ENCODE data around the gene PRPH2.
A peak's percentile ranks its signal among the peaks of the same experiment; 100 is the strongest.
"Not testable (repeated sequence)": the region's sequence is repeated elsewhere in the genome, so short reads cannot be mapped to it uniquely, and the experiment has no call there.

PRPH2 gene

DNA sequence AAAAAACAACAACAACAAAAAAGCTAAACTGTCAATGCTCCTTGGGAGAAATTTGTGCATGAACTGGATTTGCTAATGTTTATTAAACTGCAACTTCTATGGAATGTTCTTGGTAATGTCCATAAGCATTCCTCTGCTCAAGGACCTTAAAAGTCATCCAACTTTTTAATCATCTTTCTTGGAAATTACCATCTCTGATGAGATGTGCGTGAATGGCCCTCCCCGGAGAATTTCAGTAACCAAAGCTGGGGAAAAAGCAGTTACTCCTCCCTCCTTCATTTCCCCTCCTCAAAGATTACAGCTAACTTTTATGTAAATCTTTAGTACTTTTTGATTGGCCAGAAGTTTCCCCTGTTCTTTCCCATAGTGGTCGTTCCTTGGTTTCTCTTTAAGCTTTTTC, 18.3 kb upstream of the PRPH2 start:
- DNase-seq: no peak

DNA sequence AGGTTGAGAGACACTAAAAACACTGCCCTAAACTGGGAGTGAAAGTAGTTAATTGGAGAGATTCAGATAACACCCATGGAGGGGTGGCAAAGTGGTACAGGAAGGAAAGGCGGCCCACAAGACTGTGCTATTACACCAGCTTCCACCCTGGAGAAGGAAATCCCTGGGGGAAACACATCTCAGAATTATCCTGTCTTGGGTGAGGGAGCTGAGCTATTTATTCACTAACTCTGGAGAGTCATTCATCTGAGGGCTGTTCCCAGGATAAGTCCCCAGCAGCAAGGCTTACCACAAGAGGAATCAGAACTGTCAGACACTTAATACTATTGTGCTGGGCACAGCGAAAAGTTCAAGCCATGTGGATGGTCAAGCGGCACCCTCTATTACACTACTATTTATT, 13.6 kb upstream of the PRPH2 start:
- no peak for DNase-seq

DNA sequence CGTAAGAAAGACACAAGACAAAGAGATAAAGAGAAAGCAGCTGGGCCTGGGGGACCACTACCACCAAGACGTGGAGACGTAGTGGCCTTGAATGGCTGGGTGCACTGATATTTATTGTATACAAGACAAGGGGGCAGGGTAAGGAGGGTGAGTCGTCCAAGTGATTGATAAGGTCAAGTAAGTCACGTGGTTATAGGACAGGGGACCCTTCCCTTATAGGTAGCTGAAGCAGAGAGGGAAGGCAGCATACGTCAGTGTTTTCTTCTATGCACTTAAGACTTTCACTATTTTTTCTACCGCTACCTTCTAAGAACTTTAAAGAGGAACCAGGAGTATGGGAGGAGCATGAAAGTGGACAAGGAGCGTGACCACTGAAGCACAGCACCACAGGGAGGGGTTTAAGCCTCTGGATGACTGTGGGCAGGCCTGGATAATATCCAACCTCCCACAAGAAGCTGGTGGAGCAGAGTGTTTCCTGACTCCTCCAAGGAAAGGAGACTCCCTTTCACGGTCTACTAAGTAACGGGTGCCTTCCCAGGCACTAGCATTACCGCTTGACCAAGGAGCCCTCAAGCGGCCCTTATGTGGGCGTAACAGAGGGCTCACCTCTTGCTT, 11.6 kb upstream of the PRPH2 start:
- not testable (repeated sequence) for DNase-seq

DNA sequence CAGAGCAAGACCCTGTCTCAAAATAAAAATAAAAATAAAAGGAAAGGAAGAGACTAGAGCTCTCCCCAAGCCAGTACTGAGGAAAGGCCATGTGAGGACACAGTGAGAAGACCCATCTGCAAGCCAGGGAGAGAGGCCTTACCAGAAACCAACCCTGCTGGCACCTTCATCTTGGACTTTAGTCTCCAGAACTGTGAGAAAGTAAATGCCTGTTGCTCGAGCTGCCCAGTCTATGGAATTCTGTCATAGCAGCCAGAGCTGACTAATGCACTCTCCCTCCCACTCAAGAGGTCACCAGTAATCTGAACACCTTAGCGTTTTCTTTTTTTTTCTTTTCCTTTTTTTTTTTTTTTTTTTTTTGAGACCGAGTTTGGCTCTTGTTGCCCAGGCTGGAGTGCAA, 7.3 kb upstream of the PRPH2 start:
- DNase-seq: no peak

DNA sequence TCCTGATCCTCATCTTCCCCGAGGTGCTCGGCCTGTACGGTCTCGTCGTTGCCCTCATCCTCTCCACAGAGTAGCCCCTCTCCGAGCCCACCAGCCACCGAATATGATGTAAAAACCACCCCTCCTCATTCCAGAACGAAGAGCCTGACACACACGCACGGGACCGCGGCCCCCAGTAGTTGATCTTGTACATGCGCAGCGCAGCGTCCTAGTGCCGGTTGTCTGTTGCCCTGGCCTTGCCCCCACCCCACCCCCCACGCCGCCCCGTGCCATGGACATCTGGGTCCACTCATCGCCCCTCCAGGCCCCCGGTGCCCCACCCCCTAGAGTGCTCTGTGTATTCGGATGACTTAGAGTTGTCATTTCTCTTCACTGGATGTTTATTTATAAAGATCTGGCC, 5.2 kb upstream of the PRPH2 start:
- DNase-seq: no peak

DNA sequence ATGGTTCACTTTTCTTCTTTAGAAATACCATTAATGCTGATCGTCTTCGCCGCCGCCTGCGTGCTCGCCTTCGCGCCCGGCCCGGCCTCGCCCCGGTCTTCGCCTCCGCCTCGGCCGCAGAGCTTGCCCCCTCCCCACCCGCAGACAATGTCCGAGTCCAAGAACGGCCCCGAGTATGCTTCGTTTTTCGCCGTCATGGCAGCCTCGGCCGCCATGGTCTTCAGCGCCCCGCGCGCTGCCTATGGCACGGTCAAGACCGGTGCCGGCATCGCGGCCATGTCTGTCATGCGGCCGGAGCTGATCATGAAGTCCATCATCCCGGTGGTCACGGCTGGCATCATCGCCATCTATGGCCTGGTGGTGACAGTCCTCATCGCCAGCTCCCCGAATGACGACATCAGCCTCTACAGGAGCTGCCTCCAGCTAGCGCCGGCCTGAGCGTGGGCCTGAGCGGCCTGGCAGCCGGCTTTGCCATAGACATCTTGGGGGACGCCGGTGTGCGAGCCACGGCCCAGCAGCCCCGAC, 4.8 kb upstream of the PRPH2 start:
- peak in 1 of 2 donors; percentile 13 for DNase-seq

DNA sequence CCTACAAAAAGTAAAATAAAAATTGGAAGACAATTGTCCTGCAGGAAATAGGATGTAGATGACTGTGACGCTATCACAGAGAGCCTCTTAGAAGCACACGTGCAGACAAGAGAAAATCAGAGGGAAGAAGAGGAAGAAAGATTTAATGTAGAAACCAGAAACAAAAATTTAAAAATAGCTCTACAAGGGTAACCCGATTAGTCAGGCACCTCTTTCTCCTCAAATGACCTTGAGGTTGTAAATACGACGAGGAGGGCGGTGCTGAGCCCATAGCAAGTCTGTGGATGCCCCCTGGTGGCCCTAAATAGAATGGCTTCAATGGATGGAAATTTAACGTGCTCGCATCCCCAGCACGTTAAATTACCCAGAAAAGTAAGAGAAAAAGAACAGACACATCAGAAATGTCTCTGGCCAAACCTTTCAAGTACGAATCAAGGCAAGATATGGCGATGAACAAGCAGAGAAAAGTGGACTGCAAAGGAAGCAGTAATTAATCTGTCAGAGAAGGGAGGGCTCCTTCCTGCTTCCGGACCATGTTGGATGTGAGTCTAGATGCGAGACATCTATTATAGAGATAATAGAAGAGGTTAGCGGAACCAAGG, 4.2 kb upstream of the PRPH2 start:
- peak; percentile 50 to 53 for DNase-seq

DNA sequence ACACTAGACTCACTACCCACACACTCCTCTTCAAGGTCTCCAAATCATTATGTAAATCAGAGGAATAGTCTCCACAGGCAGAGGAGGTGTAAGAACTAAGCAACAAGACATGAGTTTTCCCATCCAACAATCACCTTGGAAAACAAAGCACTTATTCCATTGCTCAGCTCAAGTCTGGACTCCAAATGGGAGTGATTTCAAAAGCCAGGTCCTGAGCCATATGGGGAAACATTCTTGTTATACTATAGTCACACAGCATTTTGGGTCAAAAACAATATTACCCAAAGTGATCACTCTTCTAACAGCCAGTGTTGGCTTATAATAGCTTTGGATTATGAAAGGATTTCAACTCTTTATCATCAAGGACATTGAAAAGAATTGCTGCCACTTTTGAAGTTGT, 3.6 kb upstream of the PRPH2 start:
- no peak for DNase-seq

DNA sequence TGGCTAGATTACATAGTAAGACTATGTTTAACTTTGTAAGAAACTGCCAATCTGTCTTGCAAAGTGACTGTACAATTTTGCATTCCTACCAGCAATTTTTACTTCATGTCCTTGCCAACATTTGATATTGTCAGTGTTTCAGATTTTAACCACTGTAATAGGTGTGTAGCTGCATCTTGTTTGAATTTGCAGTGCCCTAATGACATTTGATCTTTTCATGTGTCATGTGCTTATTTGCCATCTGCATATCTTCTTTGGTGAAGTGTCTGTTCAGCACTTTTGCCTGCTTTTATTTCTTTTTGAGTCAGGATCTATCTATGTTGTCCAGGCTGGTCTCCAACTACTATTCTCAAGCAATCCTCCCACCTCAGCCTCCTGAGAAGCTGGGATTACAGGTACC, 2.4 kb upstream of the PRPH2 start:
- DNase-seq: no peak

DNA sequence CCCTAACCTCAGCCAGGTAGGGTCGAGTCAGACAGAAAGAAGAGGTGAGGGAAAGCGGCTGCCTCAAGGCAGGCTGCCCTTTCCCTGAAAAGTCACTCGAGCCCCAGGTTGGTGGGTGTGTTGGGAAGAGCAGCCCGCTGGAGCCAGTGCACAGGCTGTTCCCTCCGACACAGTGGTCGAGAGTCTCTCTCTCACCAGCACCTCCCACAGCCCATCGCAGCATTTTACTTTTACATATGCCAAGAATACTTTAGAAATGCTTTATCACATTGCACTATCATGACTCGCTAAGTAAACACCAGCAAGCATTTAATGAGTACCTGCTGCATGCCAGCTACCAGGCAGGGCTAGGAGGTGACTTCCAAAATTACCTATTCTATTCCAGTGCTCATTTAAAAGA, 1.7 kb downstream of the PRPH2 start:
- DNase-seq: no peak

DNA sequence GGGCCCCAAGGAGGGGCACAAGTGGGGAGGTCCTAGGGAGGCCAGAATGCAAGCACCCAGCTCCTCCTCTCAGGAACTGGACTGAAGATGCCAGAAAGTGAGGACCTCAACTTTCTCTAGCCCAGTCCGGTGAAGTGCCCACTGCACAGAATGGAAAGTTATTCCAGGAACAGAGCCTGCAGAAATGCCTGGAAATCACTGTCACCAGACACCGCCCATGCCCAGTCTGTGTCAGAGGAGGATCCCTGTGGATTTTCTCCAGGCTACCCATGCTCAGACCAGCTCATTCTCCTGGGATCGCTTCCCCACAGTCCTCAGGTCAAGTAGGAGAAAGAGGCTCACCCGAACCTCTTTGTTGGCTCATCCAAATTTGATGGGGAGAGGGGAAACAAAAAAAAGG, 6.5 kb downstream of the PRPH2 start:
- no peak for DNase-seq

DNA sequence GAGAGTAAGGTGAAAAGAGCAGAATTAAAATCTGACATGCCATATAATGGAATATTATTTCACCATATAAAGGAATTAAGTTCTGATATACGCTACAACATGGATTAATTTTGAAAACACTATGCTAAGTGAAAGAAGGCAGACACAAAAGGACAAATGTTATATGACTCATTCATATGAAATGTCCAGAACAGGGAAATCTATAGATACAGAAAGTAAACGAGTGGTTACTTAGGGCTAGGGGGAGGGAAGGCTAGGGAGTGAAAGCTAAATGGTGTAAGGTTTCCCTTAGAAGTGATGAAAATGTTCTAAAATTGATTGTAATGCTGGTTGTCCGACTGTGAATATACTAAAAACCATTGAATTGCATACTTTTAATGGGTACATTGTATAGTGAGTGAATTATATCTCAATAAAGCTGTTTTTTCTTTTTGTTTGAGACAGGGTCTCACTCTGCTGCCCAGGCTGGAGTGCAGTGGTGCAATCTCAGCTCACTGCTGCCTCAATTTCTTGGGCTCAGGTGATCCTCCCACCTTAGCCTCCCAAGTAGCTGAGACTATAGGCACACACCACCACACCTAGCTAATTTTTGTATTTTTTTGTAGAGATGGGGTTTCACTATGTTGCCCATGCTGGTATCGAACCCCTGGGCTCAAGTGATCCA, 8.2 kb downstream of the PRPH2 start:
- DNase-seq: no peak

DNA sequence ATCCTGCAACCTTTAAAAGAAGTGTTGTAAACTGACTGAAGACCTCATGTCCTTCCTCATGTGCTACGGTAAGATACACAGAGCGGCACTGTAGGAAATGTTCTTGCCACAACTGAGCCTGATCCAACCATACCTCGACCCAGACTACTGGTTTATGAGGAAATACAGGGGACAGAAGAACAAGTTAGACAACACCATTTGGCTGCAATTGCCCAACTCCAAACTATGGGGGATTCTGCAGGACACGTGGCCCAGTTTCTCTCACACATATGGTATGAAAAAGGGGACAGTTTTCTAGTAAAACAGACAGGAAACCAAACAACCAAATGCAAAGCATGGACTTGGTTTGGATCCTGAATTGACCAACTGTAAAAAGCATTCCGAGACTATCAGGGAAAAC, 10.5 kb downstream of the PRPH2 start:
- DNase-seq: no peak

DNA sequence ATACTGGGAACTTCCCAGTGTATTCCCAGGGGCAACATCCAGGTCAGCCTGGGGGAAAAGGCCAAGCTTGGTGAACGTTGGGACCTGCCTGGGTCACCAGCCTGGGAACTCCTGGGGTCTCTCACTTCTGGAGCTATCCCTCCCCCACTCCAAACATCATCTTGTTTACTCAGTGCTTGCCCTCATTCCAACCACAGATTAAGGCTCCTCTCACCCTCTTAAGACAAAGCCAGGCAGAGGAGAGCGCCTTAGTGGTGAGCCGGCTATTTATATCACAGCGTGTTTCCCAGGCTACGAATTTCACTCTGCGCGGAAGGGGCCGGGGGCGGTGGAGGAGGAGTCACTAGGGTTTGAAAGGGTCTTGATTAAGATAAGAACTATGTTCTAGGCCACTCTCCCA, 12.1 kb downstream of the PRPH2 start:
- DNase-seq: no peak

DNA sequence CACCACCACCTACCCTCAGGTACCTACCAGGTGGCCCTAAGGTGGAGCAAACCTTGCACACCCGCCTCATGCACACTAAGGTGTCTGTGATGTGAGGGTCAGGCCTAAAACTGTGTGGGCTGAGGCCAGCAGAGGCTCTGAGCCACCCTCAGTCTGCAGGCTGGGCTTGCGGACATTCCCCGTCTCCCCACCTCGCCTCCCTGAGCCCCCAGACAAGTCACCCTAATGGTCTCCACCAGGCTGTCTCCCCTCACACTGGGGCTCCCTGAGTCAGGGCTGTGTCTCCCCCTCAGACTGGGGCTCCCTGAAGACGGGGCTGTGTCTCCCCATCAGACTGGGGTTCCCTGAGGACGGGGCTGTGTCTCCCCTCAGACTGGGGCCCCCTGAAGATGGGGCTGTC, 12.5 kb downstream of the PRPH2 start:
- no peak for DNase-seq

DNA sequence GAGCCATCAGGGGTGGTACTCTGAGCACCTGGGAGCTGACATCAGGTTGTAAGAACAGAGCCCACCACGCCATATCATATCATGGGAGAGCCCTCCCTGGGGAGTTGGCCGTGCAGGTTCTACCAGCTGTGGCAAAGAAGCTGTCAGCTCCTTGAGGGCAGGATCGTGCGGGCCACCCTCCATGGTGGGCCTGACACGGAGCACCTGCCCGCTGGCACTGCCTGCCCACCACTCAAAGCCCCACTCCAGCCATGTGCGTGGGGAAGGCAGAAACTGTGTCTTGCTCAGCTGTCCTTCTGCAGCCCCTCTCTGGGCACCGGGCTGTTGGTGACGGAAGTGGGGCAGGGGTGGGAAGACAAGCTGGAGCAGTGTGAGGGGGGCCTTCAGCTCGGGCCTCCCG, 14.3 kb downstream of the PRPH2 start:
- no peak for DNase-seq

DNA sequence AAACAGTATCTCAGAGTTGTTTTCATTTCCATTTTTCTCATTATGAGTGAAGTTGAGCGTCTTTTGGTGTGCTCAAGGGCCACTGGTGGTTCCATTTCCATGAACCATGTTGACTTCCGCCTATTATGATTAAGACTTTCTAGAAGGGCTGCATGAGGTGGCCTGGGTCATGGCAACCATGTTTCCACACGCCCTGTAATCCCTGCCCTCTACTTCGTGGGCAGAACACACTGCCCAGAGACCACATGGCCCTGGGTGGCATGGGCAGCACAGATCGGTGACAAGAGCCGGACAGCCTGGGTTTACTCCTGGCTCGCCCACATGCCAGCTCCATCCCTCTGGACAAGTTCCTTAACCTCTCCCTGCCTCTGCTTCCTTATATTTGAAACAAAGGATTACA, 14.8 kb downstream of the PRPH2 start:
- no peak for DNase-seq

DNA sequence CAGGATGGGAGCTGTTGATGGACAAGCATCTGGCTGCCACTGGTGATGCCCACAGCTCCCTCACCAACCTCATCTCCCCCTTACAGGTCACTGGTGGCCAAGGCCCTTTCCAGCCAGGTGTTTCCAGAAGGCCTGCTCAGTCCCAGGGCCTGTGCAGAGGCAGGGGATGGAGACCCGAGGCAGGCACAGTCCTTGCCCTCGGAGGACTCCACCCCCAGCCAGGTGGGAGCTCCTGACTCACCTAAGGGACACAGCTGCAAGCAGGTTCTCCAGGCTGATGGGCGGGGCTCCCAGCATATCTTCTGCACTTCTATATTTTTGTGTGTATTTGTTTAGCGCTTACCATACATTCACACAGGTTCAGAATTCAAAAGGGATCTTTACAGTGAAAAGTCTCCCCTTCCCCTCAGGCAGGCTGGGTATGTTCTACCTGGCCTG, 17.4 kb downstream of the PRPH2 start:
- DNase-seq: no peak

DNA sequence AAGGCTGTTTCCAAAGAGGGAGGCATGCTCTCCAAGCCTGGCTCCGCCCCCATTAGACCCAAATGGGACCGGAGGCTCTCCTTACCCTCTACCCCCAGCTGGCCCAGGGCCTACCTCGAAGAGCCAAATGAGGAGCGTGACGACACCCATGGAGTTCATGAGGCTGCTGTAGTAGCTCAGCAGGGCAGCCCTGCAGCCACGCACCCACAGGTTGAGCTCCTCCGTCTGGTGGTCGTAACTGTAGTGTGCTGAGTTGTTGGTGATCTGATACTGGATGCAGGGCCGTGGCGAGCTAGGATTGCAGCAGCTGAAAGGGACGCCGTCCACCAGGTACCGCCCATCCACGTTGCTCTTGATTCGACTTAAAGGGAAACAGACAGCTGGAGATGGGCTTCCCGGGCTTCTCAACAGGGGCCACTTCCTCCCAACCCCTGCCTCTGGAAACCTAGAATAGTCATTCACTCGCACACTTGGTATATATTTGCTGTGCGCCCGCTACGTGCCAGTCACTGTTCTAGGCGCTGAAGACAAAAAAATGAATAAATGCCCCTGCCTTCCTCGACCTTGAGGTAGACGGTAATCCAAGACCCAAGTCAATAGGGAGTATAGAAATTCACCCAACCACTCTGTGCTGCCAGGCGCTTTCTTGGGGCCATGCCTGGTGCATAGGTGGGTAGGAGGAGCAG, 18.0 kb downstream of the PRPH2 start:
- DNase-seq: no peak

DNA sequence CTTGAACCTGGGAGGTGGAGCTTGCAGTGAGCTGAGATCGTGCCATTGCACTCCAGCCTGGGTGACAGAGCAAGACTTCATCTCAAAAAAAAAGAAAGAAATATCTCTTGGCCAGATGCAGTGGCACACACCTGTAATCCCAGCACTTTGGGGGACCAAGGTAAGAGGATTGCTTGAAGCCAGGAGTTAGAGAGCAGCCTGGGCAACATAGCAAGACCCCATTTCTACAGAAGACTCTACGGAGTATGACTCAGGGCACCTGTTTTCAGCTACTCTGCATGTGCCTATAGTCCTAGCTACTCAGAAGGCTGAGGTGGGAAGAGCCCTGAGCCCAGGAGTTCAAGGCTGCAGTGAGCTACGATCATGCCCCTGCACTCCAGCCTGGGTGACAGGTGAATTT, 19.6 kb downstream of the PRPH2 start:
- not testable (repeated sequence) for DNase-seq

DNA sequence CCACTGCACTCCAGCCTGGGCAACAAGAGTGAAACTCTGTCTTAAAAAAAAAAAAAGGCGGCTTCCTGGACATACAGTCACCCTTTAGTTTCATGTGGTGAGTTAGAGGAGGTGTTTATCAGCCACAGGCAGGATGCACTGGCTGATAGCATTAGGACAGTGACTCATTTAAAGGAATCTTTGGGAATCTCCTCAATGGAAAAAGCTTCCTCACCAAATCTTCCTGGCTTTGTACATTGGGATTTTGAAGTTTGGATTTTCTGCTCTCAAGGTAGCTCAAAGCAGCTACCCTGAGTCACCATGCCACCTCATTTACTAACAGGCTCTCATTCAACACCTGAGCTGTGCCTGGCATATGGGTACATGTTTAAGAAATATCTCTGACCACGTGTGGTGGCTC, 20.2 kb downstream of the PRPH2 start:
- no peak for DNase-seq

DNA sequence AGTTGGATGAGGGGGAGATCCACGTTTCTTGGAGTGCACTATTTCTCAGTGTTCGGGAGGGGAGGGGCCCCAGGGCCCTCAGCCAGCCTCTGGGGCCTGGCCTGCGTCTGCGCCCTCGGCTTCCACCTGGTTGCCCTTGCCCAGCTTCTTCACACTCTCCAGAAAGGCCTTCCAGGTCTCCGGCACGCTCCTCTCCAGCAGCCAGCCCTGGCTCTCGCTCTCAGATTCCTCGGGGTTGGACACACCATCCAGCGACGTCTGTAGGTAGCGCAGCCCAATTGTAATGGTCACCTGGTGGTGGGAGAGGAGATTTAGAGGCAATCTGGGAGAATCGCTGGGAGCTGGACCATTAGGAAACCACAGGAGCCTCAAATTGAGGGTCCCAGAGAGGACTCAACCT, 24.2 kb downstream of the PRPH2 start:
- DNase-seq: no peak

DNA sequence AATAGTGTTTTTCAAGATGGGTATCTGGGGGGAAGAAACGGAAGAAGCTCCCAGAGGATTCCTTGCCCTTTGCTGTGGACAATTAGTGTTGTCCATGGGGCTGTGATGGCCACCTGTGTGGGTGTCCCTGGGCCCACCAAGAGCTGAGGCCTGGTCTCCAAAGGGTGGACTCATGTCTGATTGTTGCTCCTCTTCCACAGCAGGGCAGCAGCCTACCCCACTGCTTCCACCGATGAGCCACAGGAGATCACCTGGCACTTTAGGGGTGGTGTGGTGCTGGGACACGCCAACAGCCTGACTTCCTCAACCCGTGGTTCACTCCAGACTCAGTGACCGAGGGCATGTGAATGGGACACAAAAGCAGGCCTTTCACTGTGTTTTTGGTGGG, 25.1 kb downstream of the PRPH2 start:
- DNase-seq: no peak

Measured in stimulated activated CD4-positive, alpha-beta T cell treated with anti-CD3 and anti-CD28 coated beads, Interleukin-2, amount 100 ng/mL, for 48 hours (primary cell).